HEK293 (cell line): ENCODE measurements around the gene FAM83F.

Experiments used
- CTCF ChIA-PET: fragments of 350-600 bp; formaldehyde crosslinking; extraction: SDS; loops from one replicate; lab custom pipeline; 2021; ENCODE audit warnings: antibody characterized with exemption; lab: Yijun Ruan, JAX
- POLR2A ChIA-PET: fragments of 300-600 bp; formaldehyde crosslinking; extraction: SDS; loops from one replicate; lab custom pipeline; 2020; ENCODE audit warnings: antibody characterized with exemption, inconsistent platforms; lab: Yijun Ruan, JAX
- H3K27ac ChIP-seq: fragments of 200-500 bp; sonication (Bioruptor generic); 2 replicates; pipeline ENCODE4 v1.5.1; 2014; ENCODE audit warnings: low read depth, low read length, control low read depth, inconsistent platforms; ENCODE audit errors: extremely low read depth
- H3K36me3 ChIP-seq, 2 experiments: fragments of 200-500 bp in 1 of 2; sonication (Bioruptor generic) in 1 of 2; 1 replicate in 1 of 2; 2 replicates in 1 of 2; pipeline ENCODE4 v1.5.1; 2014 to 2017; ENCODE audit warnings: inconsistent platforms in 2 of 2, low read length in 2 of 2; ENCODE audit not compliant: control insufficient read depth in 2 of 2, insufficient read depth in 1 of 2
- H3K4me1 ChIP-seq: fragments of 200-500 bp; sonication (Bioruptor generic); 2 replicates; pipeline ENCODE4 v1.5.1; 2014; ENCODE audit warnings: mild to moderate bottlenecking, low read length, inconsistent platforms; ENCODE audit not compliant: control insufficient read depth, insufficient read depth
- H3K4me3 ChIP-seq: 2 replicates; pipeline ENCODE4 v1.5.1; 2011; ENCODE audit warnings: low read depth, mild to moderate bottlenecking, control low read depth, low read length, moderate library complexity
- H3K9me3 ChIP-seq: fragments of 200-500 bp; sonication (Bioruptor generic); 2 replicates; pipeline ENCODE4 v1.5.1; 2014; ENCODE audit warnings: low read depth, low read length, inconsistent platforms; ENCODE audit not compliant: control insufficient read depth, insufficient read depth
- KLF10 ChIP-seq: fragments of 450-650 bp; IDR thresholded peaks from 2 replicates; pipeline ENCODE4 v1.5.1; 2018; ENCODE audit warnings: missing biosample characterization, mild to moderate bottlenecking, missing genetic modification characterization
- MEIS1 ChIP-seq: sonication (generic); formaldehyde crosslinking; IDR thresholded peaks from 2 replicates; pipeline ENCODE4 v1.8.1; 2022; ENCODE audit warnings: missing genetic modification reagents, mild to moderate bottlenecking, borderline replicate concordance
- ZNF600 ChIP-seq: fragments of 450-650 bp; formaldehyde crosslinking; IDR thresholded peaks from 2 replicates; pipeline ENCODE4 v1.5.1; 2016; ENCODE audit warnings: missing biosample characterization, missing genetic modification characterization
- TF ChIP-seq, protein P1 (sequence below): fragments of 450-650 bp; formaldehyde crosslinking; IDR thresholded peaks from 2 replicates; pipeline ENCODE4 v1.5.1; 2017; ENCODE audit warnings: missing biosample characterization, missing genetic modification characterization

Gene FAM83F

DNA sequence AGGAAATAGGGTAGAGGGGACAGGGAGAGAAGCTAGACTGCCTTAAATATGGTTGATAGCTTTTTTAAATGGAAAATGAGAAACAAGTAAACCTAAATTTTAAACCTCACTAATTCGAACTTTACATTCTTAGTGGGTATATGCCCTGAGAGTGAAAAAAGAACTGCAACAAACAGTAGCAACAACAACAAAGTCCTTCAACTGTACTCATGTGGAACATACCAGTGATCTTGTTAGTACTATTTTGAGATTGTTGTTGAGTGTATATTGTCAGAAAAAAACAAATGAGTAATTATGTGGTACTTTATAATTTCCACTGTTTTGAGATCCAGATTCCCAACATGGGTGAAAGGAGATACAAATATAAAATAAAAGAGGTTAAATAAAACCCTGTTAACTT lies 94.1 kb downstream of the FAM83F start:
- TF ChIP-seq ZNF600 (tag by site-specific recombination) (no peak), MEIS1 (no peak), KLF10 (no peak)
- TF ChIP-seq, protein P1, sequence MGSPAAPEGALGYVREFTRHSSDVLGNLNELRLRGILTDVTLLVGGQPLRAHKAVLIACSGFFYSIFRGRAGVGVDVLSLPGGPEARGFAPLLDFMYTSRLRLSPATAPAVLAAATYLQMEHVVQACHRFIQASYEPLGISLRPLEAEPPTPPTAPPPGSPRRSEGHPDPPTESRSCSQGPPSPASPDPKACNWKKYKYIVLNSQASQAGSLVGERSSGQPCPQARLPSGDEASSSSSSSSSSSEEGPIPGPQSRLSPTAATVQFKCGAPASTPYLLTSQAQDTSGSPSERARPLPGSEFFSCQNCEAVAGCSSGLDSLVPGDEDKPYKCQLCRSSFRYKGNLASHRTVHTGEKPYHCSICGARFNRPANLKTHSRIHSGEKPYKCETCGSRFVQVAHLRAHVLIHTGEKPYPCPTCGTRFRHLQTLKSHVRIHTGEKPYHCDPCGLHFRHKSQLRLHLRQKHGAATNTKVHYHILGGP (tag by site-specific recombination): no peak
- CTCF ChIA-PET: interaction anchor here (0.5 to 1.1 kb wide), 3 partner anchors 22 to 1020 kb away, joined by 3 to 5 read pairs (median 4); no protein-coding TSS in a partner anchor
- H3K36me3 ChIP-seq: no peaks in the 10 kb centered on the region

More for the DNA sequence above, 94.1 kb downstream of the FAM83F start:
- Histone ChIP-seq H3K27ac (no peak overlapping the region), H3K4me1 (no peaks in the 10 kb centered on the region), H3K9me3 (no peaks in the 10 kb centered on the region), H3K4me3 (no peak overlapping the region)
- POLR2A ChIA-PET: interaction anchor here (1.4 kb wide), 1 partner anchor 18 kb away, joined by 3 read pairs; no protein-coding TSS in a partner anchor
